Osteocyte (in vitro differentiated cells): Measurements from ENCODE around the gene RNF39. TPM values are rescaled to one million over a fixed set of nuclear protein-coding genes. Genes with fewer than 3 reads are reported as not detected.

Source experiments
- DNase-seq: peaks from one replicate; pipeline ENCODE4 v3.0.0; 2021; ENCODE audit warnings: mixed read lengths; ENCODE audit not compliant: unreplicated experiment; ENCODE audit errors: extremely low spot score
- H3K27ac Mint-ChIP-seq: one replicate; pipeline ENCODE4 v1.8.0; 2021; ENCODE audit warnings: mild to moderate bottlenecking, mixed read lengths; ENCODE audit not compliant: unreplicated experiment
- H3K27me3 Mint-ChIP-seq: one replicate; pipeline ENCODE4 v1.8.0; 2021; ENCODE audit warnings: mixed read lengths; ENCODE audit not compliant: unreplicated experiment
- H3K36me3 Mint-ChIP-seq: one replicate; pipeline ENCODE4 v1.8.0; 2021; ENCODE audit warnings: mixed read lengths; ENCODE audit not compliant: unreplicated experiment
- H3K4me1 Mint-ChIP-seq: one replicate; pipeline ENCODE4 v1.8.0; 2021; ENCODE audit warnings: mixed read lengths; ENCODE audit not compliant: unreplicated experiment
- H3K4me3 Mint-ChIP-seq: one replicate; pipeline ENCODE4 v1.8.0; 2021; ENCODE audit warnings: mild to moderate bottlenecking, moderate library complexity, mixed read lengths; ENCODE audit not compliant: unreplicated experiment
- H3K9me3 Mint-ChIP-seq: one replicate; pipeline ENCODE4 v1.8.0; 2021; ENCODE audit warnings: mixed read lengths; ENCODE audit not compliant: unreplicated experiment
- total RNA-seq: library from RNA; stranded (reverse); gene quantifications from 2 replicates; pipeline ENCODE4 v1.2.1, GENCODE V29; 2021
- TF ChIP-seq, protein P1 (sequence below): fragments of 200-600 bp; sonication (generic); IDR thresholded peaks from 2 replicates; pipeline ENCODE4 v1.5.0; 2021; ENCODE audit warnings: antibody characterized with exemption, mild to moderate bottlenecking, moderate library complexity

RNF39 gene
- total RNA-seq, 1 donor from 2014 or later, result not detected

GRCh38 chr6:30100585-30101443, 25.2 kb upstream of the RNF39 start:
- no peak overlapping the region for H3K27ac Mint-ChIP-seq
- DNase-seq, result no peak
- TF ChIP-seq, protein P1, sequence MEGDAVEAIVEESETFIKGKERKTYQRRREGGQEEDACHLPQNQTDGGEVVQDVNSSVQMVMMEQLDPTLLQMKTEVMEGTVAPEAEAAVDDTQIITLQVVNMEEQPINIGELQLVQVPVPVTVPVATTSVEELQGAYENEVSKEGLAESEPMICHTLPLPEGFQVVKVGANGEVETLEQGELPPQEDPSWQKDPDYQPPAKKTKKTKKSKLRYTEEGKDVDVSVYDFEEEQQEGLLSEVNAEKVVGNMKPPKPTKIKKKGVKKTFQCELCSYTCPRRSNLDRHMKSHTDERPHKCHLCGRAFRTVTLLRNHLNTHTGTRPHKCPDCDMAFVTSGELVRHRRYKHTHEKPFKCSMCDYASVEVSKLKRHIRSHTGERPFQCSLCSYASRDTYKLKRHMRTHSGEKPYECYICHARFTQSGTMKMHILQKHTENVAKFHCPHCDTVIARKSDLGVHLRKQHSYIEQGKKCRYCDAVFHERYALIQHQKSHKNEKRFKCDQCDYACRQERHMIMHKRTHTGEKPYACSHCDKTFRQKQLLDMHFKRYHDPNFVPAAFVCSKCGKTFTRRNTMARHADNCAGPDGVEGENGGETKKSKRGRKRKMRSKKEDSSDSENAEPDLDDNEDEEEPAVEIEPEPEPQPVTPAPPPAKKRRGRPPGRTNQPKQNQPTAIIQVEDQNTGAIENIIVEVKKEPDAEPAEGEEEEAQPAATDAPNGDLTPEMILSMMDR, result no peak
- H3K4me3 Mint-ChIP-seq, result peak overlapping the region; percentile 73
- H3K9me3 Mint-ChIP-seq, result no peaks in the 10 kb centered on the region
- peaks cover 66% of the 10 kb centered on the region for H3K27me3 Mint-ChIP-seq
- no peaks in the 10 kb centered on the region for H3K36me3 Mint-ChIP-seq
- peaks cover 31% of the 10 kb centered on the region for H3K4me1 Mint-ChIP-seq

GRCh38 chr6:30100154-30100553, 24.6 kb upstream of the RNF39 start:
- TF ChIP-seq, protein P1, result no peak
- Mint-ChIP-seq H3K27me3 (peaks cover 73% of the 10 kb centered on the region), H3K27ac (no peak overlapping the region), H3K4me1 (peaks cover 31% of the 10 kb centered on the region), H3K4me3 (peak overlapping the region; percentile 24), H3K9me3 (no peaks in the 10 kb centered on the region), H3K36me3 (no peaks in the 10 kb centered on the region)
- no peak for DNase-seq

GRCh38 chr6:30097902-30098768, 22.6 kb upstream of the RNF39 start:
- Mint-ChIP-seq H3K9me3 (no peaks in the 10 kb centered on the region), H3K36me3 (no peaks in the 10 kb centered on the region), H3K4me1 (peaks cover 26% of the 10 kb centered on the region), H3K27me3 (peaks cover 76% of the 10 kb centered on the region), H3K4me3 (no peak overlapping the region), H3K27ac (no peak overlapping the region)
- TF ChIP-seq, protein P1, result no peak
- DNase-seq, result no peak

- H3K36me3 Mint-ChIP-seq, result no peaks in the 10 kb centered on the region
- peaks cover 20% of the 10 kb centered on the region for H3K4me1 Mint-ChIP-seq
- no peak overlapping the region for H3K27ac Mint-ChIP-seq
- no peaks in the 10 kb centered on the region for H3K9me3 Mint-ChIP-seq
- peaks cover 87% of the 10 kb centered on the region for H3K27me3 Mint-ChIP-seq
- no peak overlapping the region for H3K4me3 Mint-ChIP-seq
- no peak for DNase-seq
- TF ChIP-seq, protein P1, result no peak
Measured at GRCh38 chr6:30096829-30097228, 21.3 kb upstream of the RNF39 start.
